Bronchial epithelial cell (primary cell): ENCODE data around the gene CLDN3. TPM values are rescaled to one million over a fixed set of nuclear protein-coding genes. Genes with fewer than 3 reads are reported as not detected.

Experiments
- DNase-seq: peaks from one replicate; pipeline ENCODE4 v3.0.0-alpha.2; 2010; ENCODE audit warnings: low read depth
- FAIRE-seq: peaks from 2 replicates; lab custom pipeline; 2011; peaks lifted over from hg19 to GRCh38; lab: Jason Lieb, UNC
- H3K27me3 ChIP-seq: 2 replicates; pipeline ENCODE4 v1.5.1; 2011; ENCODE audit warnings: low read length; ENCODE audit not compliant: control insufficient read depth, insufficient read depth
- H3K36me3 ChIP-seq: 2 replicates; pipeline ENCODE4 v1.5.1; 2011; ENCODE audit warnings: low read length; ENCODE audit not compliant: control insufficient read depth, insufficient read depth
- H3K4me3 ChIP-seq: 2 replicates; pipeline ENCODE4 v1.5.1; 2011; ENCODE audit warnings: mild to moderate bottlenecking, low read depth, low read length, control low read depth
- CTCF ChIP-seq: IDR thresholded peaks from 2 replicates; pipeline ENCODE4 v1.5.1; 2011; ENCODE audit warnings: mild to moderate bottlenecking, moderate library complexity, low read length, control low read depth, inconsistent platforms; ENCODE audit not compliant: insufficient read depth, severe bottlenecking
- total RNA-seq: library from RNA; depleted of rRNA; stranded (reverse); fragments of >200 nt; gene quantifications from 2 replicates; pipeline ENCODE4 v1.2.1, GENCODE V29; 2014

The CLDN3 gene
- total RNA-seq, 1 donor from 2014 or later: not detected

- no peak for FAIRE-seq
- no peak for DNase-seq
Observed at GRCh38 chr7:73762659-73762999, 7.4 kb downstream of the CLDN3 start.

GRCh38 chr7:73761854-73762658 is 8.0 kb downstream of the CLDN3 start:
- TF ChIP-seq CTCF: no peak
- FAIRE-seq: no peak

More at GRCh38 chr7:73762659-73762999, 7.4 kb downstream of the CLDN3 start:
- Histone ChIP-seq H3K36me3 (no peaks in the 10 kb centered on the region), H3K27me3 (no peaks in the 10 kb centered on the region), H3K4me3 (no peak overlapping the region)
- no peak for TF ChIP-seq CTCF

GRCh38 chr7:73758581-73759138 is 11.4 kb downstream of the CLDN3 start:
- no peak for DNase-seq
- TF ChIP-seq CTCF: no peak
- no peaks in the 10 kb centered on the region for H3K27me3 ChIP-seq
- H3K4me3 ChIP-seq: no peak overlapping the region
- no peaks in the 10 kb centered on the region for H3K36me3 ChIP-seq
- FAIRE-seq: no peak

More at GRCh38 chr7:73761854-73762658, 8.0 kb downstream of the CLDN3 start:
- Histone ChIP-seq H3K4me3 (no peak overlapping the region), H3K36me3 (no peaks in the 10 kb centered on the region), H3K27me3 (no peaks in the 10 kb centered on the region)
- no peak for DNase-seq

- DNase-seq: no peak
- TF ChIP-seq CTCF: no peak
- no peak for FAIRE-seq
- Histone ChIP-seq H3K27me3 (no peaks in the 10 kb centered on the region), H3K4me3 (no peak overlapping the region), H3K36me3 (no peaks in the 10 kb centered on the region)
Observed at GRCh38 chr7:73749931-73750776, 19.9 kb downstream of the CLDN3 start.

- no peak overlapping the region for H3K4me3 ChIP-seq
- no peaks in the 10 kb centered on the region for H3K36me3 ChIP-seq
- no peak for TF ChIP-seq CTCF
- FAIRE-seq (no peak), DNase-seq (no peak)
- H3K27me3 ChIP-seq: no peaks in the 10 kb centered on the region
Observed at GRCh38 chr7:73746378-73746777, 23.7 kb downstream of the CLDN3 start.
